DOHH2 (cell line): Measurements from ENCODE around the gene HNRNPM.

Source experiments
- H3F3A ChIP-seq: fragments of 200-600 bp; sonication (generic), shearing (Covaris generic); 2 replicates; pipeline ENCODE4 v1.6.0; 2016; ENCODE audit warnings: antibody characterized with exemption, mild to moderate bottlenecking; ENCODE audit not compliant: control insufficient read depth, insufficient read depth
- H3K27ac ChIP-seq: fragments of 200-600 bp; sonication (generic); 2 replicates; pipeline ENCODE4 v1.5.1; 2014; ENCODE audit warnings: low read depth, mild to moderate bottlenecking, low read length, moderate library complexity
- H3K27me3 ChIP-seq: fragments of 200-600 bp; sonication (generic); 2 replicates; pipeline ENCODE4 v1.6.1; 2014; ENCODE audit warnings: mild to moderate bottlenecking, low read length, mixed read lengths; ENCODE audit not compliant: control insufficient read depth
- H3K36me3 ChIP-seq: fragments of 200-600 bp; sonication (generic); 2 replicates; pipeline ENCODE4 v1.6.1; 2014; ENCODE audit warnings: mild to moderate bottlenecking, low read length, moderate library complexity, mixed read lengths; ENCODE audit not compliant: control insufficient read depth
- H3K4me1 ChIP-seq: fragments of 200-600 bp; sonication (generic); 2 replicates; pipeline ENCODE4 v1.6.1; 2014; ENCODE audit warnings: mild to moderate bottlenecking, low read length, mixed read lengths; ENCODE audit not compliant: control insufficient read depth
- H3K4me2 ChIP-seq: fragments of 200-600 bp; sonication (generic); 2 replicates; pipeline ENCODE4 v1.6.0; 2014; ENCODE audit warnings: mild to moderate bottlenecking, low read length, moderate library complexity
- H3K4me3 ChIP-seq: fragments of 200-600 bp; sonication (generic); 2 replicates; pipeline ENCODE4 v1.5.1; 2014; ENCODE audit warnings: mild to moderate bottlenecking, low read length, mixed read lengths
- H3K79me2 ChIP-seq: fragments of 200-600 bp; sonication (generic); 2 replicates; pipeline ENCODE4 v1.6.1; 2014; ENCODE audit warnings: mild to moderate bottlenecking, low read length, mixed read lengths; ENCODE audit not compliant: control insufficient read depth
- H3K9me2 ChIP-seq: fragments of 200-600 bp; sonication (generic); replicated peaks from 2 replicates; pipeline ENCODE4 v1.6.1; 2014; ENCODE audit warnings: mild to moderate bottlenecking, low read length, mixed read lengths; ENCODE audit not compliant: control insufficient read depth
- H3K9me3 ChIP-seq: fragments of 200-600 bp; sonication (generic); 2 replicates; pipeline ENCODE4 v1.6.1; 2014; ENCODE audit warnings: antibody characterized with exemption, low read length, mixed read lengths; ENCODE audit not compliant: control insufficient read depth, insufficient read depth
- H4K20me1 ChIP-seq: fragments of 200-600 bp; sonication (generic); 2 replicates; pipeline ENCODE4 v1.6.0; 2014; ENCODE audit warnings: low read depth, mild to moderate bottlenecking, antibody characterized with exemption, low read length, moderate library complexity; ENCODE audit not compliant: control insufficient read depth, insufficient read depth
- CTCF ChIP-seq: fragments of 200-600 bp; sonication (generic); IDR thresholded peaks from one replicate; pipeline ENCODE4 v1.5.1; 2014; ENCODE audit warnings: antibody characterized with exemption, mild to moderate bottlenecking, low read depth, low read length; ENCODE audit not compliant: poor library complexity, severe bottlenecking
- EZH2phosphoT487 ChIP-seq: fragments of 200-600 bp; sonication (generic); IDR thresholded peaks from 2 replicates; pipeline ENCODE4 v1.6.1; 2017; ENCODE audit warnings: borderline replicate concordance, mild to moderate bottlenecking, antibody characterized with exemption, low read length, moderate library complexity, mixed read lengths

Gene HNRNPM

GRCh38 chr19:8398311-8398771 is 46.4 kb upstream of the HNRNPM start:
- H3F3A ChIP-seq, result no peaks in the 10 kb centered on the region
- no peak overlapping the region for H3K4me2 ChIP-seq
- no peaks in the 10 kb centered on the region; the same call in 1 of the 2 replicates for H4K20me1 ChIP-seq
- H3K79me2 ChIP-seq, result peaks cover 37% of the 10 kb centered on the region
- H3K27me3 ChIP-seq, result no peaks in the 10 kb centered on the region
- no peaks in the 10 kb centered on the region for H3K9me2 ChIP-seq
- no peaks in the 10 kb centered on the region for H3K4me1 ChIP-seq
- no peak for TF ChIP-seq CTCF
- TF ChIP-seq EZH2phosphoT487, result no peak
- H3K4me3 ChIP-seq, result no peak overlapping the region
- no peak overlapping the region for H3K27ac ChIP-seq
- no peaks in the 10 kb centered on the region for H3K9me3 ChIP-seq
- peaks cover 4% of the 10 kb centered on the region; the same call in 1 of the 2 replicates for H3K36me3 ChIP-seq

- Histone ChIP-seq H3K36me3 (peaks cover 4% of the 10 kb centered on the region; the same call in 1 of the 2 replicates), H3K4me1 (no peaks in the 10 kb centered on the region), H3K79me2 (peaks cover 24% of the 10 kb centered on the region), H3K4me3 (no peak overlapping the region), H3K27me3 (no peaks in the 10 kb centered on the region), H3F3A (no peaks in the 10 kb centered on the region), H3K27ac (no peak overlapping the region), H3K9me2 (no peaks in the 10 kb centered on the region), H4K20me1 (no peaks in the 10 kb centered on the region; the same call in 1 of the 2 replicates), H3K9me3 (no peaks in the 10 kb centered on the region), H3K4me2 (no peak overlapping the region)
- no peak for TF ChIP-seq EZH2phosphoT487
- no peak for TF ChIP-seq CTCF
Measured at GRCh38 chr19:8399681-8400188, 45.0 kb upstream of the HNRNPM start.

- Histone ChIP-seq H3K27me3 (no peaks in the 10 kb centered on the region), H3K27ac (no peak overlapping the region), H3K9me3 (no peaks in the 10 kb centered on the region), H3K4me1 (no peaks in the 10 kb centered on the region), H4K20me1 (no peaks in the 10 kb centered on the region), H3K36me3 (peaks cover 4% of the 10 kb centered on the region; the same call in 1 of the 2 replicates), H3K4me3 (no peak overlapping the region), H3K9me2 (no peaks in the 10 kb centered on the region), H3F3A (no peaks in the 10 kb centered on the region), H3K79me2 (peaks cover 14% of the 10 kb centered on the region), H3K4me2 (no peak overlapping the region)
- TF ChIP-seq CTCF, result no peak
Measured at GRCh38 chr19:8401981-8402411, 42.8 kb upstream of the HNRNPM start.
